Bronchial smooth muscle cell (primary cell): ENCODE measurements around the gene OLFML2A. TPM values are rescaled to one million over a fixed set of nuclear protein-coding genes. Genes with fewer than 3 reads are reported as not detected.

Experiments used
- total RNA-seq: library from RNA; depleted of rRNA; stranded (reverse); fragments of >200 nt; gene quantifications from 2 replicates; pipeline ENCODE4 v1.2.1, GENCODE V29; 2014

The OLFML2A gene
- 5.7 and 7.4 TPM in 2 replicates for total RNA-seq

GRCh38 chr9:124776954-124777648 is at the start of gene OLFML2A:
Gene OLFML2A (plus strand): TSS chr9:124777133. CDS start chr9:124777271, 138 bp downstream.

DNA sequence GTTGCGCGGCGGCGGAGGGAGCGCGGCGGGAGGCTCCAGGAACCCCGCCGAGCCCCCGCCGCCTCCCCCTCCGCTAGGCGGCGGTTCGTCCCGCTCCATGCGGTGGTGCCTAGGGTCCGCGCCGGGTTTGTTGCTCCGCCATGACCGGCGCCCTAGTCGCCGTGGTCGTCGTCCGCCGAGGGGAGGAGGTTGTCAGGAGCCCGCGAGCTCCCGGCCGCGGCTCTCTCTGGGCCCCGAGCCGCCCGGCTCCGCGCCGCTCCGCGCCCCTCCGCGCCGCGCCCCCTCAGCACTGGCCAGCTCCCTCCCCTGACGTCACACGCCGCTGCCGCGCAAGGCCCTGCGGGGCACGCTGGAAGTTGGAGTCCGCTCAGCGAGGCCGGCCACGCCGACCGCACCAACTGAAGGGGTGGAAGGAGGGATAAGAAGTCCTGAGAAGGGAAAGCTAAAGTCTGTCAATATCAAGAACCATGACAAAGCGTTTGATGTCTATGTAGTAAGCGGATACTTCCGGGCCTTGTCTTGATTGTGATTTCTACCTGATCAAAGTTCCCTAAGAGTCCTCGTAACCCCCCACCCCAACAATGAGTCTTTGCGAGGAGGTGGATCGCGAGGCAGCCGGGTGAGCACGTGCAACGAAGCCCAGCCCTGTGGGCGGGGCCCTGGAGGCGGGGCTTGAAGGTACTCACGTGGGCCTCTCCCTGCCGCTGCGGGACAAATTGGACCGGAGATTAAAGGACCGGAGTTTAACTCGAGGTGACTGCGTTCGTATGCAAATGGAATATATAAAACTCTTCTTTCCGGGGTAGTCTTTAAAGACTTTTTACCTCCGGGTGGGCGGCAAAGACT is 5.7 kb upstream of the OLFML2A start, which contains the start of gene NR6A1:
Gene NR6A1 (minus strand): TSS at position 291 of the 846 bp plus-strand sequence.

GRCh38 chr9:124852829-124853531 is 76.0 kb downstream of the OLFML2A start, which contains the start of gene WDR38:
Gene WDR38 (plus strand): TSS chr9:124853460. CDS start chr9:124853532, 72 bp downstream.

DNA sequence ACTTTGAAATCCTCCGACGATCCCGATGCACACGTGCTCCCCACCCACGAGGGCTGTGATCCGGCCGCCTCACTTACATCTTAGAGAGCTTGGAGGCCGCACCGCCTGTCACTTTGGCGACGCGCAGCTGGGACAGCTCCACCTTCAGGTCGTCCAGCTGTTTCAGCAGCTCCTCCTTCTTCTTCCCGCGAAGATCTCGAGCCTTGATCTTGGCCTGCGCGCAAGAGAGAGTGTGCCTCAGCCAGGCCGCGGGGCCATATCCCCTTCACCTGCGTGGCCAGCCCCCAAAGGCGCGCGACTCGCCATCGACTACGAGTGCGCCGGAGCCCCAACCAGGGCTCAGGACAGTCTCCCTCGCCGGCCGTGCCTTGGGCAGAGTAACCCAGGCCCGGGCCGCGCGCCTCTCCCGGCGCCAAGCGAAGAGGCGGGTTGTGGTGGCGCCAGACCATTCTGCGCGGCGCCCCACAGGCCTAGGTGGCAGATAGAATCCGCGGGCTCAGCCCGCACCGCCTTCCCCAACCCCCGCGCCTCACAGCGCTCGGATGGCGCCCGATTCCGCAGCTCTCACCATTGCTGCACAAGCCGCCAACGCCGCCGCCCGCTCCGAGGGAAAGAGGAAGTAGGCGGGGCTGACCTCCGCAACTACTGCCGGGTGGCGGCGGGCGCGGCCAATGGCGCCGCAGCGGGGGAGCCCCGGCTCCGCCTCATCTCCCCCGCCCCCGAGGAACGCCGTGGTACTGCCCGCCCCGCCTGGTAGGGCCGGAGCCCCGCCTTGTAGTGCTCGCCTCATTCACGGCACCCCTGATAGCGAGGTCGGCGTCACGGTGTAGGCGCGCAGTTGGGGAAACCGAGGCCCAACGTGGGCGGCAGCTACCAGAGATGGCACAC is 84.7 kb downstream of the OLFML2A start, which contains the start of the genes ARPC5L and RPL35:
Gene ARPC5L (plus strand): TSS at position 789 of the 888 bp plus-strand sequence. CDS start 7,161 bp downstream, outside the sequence.
Gene RPL35 (minus strand): TSS at position 616 of the 888 bp plus-strand sequence. CDS start 45 bp downstream, at position 571.

Other genes with a start within 250 kb of the OLFML2A start
- 0.26 and 0.47 TPM in 2 replicates for gene NR6A1, start 5.8 kb upstream of the OLFML2A start, total RNA-seq
- gene WDR38, start 76.3 kb downstream of the OLFML2A start, total RNA-seq, result not detected in 2 replicates
- gene RPL35, start 84.8 kb downstream of the OLFML2A start, total RNA-seq, result 2,714 and 5,006 TPM in 2 replicates
- 11.0 and 11.5 TPM in 2 replicates for gene ARPC5L, start 85.0 kb downstream of the OLFML2A start, total RNA-seq
- 6.7 and 9.8 TPM in 2 replicates for gene GOLGA1, start 163.9 kb downstream of the OLFML2A start, total RNA-seq